Fibroblast of pulmonary artery (primary cell): ENCODE results near the gene SLC23A2.
"Not testable (repeated sequence)": the region's sequence is repeated elsewhere in the genome, so short reads cannot be mapped to it uniquely, and the experiment has no call there.

Experiments
- DNase-seq: peaks from one replicate; pipeline ENCODE4 v3.0.0-alpha.2; 2010; ENCODE audit warnings: low read depth
- H3K4me3 ChIP-seq: replicated peaks from 2 replicates; pipeline ENCODE4 v1.5.1; 2011; ENCODE audit warnings: low read depth, mild to moderate bottlenecking, control low read depth, low read length, moderate library complexity
- TF ChIP-seq, protein P1 (sequence below): IDR thresholded peaks from 2 replicates; pipeline ENCODE4 v1.5.1; 2011; ENCODE audit warnings: mild to moderate bottlenecking, control low read depth, low read length, inconsistent platforms; ENCODE audit errors: missing control alignments

SLC23A2 gene

GRCh38 chr20:4886771-4887527 lies 114.4 kb downstream of the SLC23A2 start:
- no peak for DNase-seq
- no peak overlapping the region for H3K4me3 ChIP-seq
- TF ChIP-seq, protein P1, sequence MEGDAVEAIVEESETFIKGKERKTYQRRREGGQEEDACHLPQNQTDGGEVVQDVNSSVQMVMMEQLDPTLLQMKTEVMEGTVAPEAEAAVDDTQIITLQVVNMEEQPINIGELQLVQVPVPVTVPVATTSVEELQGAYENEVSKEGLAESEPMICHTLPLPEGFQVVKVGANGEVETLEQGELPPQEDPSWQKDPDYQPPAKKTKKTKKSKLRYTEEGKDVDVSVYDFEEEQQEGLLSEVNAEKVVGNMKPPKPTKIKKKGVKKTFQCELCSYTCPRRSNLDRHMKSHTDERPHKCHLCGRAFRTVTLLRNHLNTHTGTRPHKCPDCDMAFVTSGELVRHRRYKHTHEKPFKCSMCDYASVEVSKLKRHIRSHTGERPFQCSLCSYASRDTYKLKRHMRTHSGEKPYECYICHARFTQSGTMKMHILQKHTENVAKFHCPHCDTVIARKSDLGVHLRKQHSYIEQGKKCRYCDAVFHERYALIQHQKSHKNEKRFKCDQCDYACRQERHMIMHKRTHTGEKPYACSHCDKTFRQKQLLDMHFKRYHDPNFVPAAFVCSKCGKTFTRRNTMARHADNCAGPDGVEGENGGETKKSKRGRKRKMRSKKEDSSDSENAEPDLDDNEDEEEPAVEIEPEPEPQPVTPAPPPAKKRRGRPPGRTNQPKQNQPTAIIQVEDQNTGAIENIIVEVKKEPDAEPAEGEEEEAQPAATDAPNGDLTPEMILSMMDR: no peak

DNA sequence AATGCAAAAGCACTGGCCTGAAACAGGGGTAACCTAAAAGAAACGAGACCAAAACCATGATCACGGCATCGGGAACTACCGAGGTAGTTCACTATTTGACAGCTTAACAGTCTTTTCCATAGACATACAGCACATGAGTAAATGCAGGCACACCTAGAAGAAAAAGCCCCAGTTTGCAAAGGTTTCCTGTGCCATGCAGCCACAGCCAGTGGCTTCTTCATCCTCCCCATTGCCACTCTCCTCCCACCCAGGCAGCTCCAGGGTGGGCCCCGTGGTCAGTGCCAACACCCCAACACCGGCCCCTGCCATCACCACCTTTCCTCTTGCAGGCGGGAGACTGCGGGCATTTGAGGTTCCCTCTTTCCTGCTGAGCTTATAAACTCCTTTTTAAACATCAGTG lies 115.4 kb downstream of the SLC23A2 start:
- DNase-seq: no peak
- TF ChIP-seq, protein P1: no peak
- H3K4me3 ChIP-seq: no peak overlapping the region

GRCh38 chr20:4883546-4883945 lies 117.8 kb downstream of the SLC23A2 start:
- DNase-seq: no peak

DNA sequence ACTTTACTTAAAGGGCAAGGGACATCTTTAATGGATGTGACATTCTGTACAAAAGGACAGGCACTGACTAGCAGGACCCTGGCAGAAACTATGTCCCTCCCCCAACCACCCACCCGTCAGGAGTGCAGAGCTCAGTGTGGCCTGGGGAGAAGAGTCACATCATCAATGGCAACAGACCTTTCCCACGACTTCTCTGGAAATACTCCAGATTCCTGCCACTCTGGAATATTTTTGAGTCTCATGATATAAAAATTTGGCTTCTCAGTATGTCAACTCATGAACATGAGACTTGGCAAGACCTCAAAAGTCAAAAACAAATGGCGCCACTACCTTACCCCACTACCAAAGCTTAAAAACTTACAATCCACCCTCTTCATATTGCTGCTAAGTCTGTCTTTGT lies 118.3 kb downstream of the SLC23A2 start:
- no peak overlapping the region for H3K4me3 ChIP-seq
- TF ChIP-seq, protein P1: no peak
- DNase-seq: no peak

More at GRCh38 chr20:4883546-4883945, 117.8 kb downstream of the SLC23A2 start:
- H3K4me3 ChIP-seq: no peak overlapping the region
- TF ChIP-seq, protein P1: no peak

GRCh38 chr20:4881006-4881730 lies 120.1 kb downstream of the SLC23A2 start:
- TF ChIP-seq, protein P1: no peak
- DNase-seq: no peak
- no peak overlapping the region for H3K4me3 ChIP-seq

DNA sequence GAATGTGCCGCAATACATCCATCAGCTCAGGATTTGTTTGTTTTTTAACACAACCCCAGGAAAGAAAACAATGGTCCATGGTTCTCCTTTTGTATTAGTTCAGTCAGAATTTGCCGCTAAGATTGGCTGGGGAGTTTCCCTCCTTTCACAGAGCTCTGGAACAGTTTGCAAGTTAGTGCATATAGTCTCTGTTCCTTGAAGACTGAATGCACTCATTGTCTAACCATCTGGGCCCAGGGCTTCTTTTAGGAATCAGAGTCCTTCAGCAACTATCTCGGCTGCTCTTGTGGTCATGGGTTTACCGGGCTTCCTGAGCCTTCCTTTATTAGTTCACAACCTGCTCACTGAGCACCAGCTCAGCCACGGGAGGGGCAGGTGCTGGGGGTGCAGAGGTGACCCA lies 121.3 kb downstream of the SLC23A2 start:
- TF ChIP-seq, protein P1: no peak
- no peak overlapping the region for H3K4me3 ChIP-seq
- DNase-seq: no peak

DNA sequence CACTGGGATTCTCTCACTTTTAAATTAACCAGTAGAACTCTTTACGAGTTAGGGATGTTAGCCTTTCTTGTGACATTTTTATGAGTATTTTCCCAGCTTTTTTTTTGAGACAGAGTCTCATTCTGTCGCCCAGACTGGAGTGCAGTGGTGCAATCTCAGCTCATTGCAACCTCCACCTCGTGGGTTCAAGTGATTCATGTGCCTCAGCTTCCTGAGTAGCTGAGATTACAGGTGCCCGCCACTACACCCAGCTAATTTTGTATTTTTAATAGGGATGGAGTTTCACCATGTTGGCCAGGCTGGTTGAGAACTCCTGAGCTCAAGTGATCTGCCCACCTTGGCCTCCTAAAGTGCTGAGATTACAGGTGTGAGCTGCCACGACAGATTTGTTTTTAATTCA lies 123.2 kb downstream of the SLC23A2 start:
- H3K4me3 ChIP-seq, DNase-seq: not testable (repeated sequence)
